Body of pancreas (tissue), 4 donors: ENCODE data around the gene MEAF6. TPM values are rescaled to one million over a fixed set of nuclear protein-coding genes. Genes with fewer than 3 reads are reported as not detected.

ENCODE experiments used
- ATAC-seq: fragments of 150-250 bp; one replicate; pipeline ENCODE4 v1.9.1; 2016
- DNase-seq, 4 donors: peaks; one replicate each; pipeline ENCODE4 v3.0.0-alpha.2; 2019
- H3K27ac ChIP-seq, 4 donors: fragments of 200-600 bp; sonication (generic); 1 replicate in 3 of 4; 2 replicates in 1 of 4; pipeline versions ENCODE4 v1.5.1 to v1.6.1; 2016 to 2019; ENCODE audit warnings: mild to moderate bottlenecking in 1 of 4, mixed read lengths in 1 of 4, moderate library complexity in 1 of 4
- H3K27me3 ChIP-seq, 2 donors: fragments of 200-600 bp; sonication (generic); one replicate each; pipeline ENCODE4 v1.6.0; 2016; ENCODE audit warnings: mild to moderate bottlenecking in 1 of 2
- H3K36me3 ChIP-seq, 2 donors: fragments of 200-600 bp; sonication (generic); replicated peaks in 1 of 2; 2 replicates each; pipeline ENCODE4 v1.5.1; 2016; ENCODE audit warnings: low read depth in 2 of 2; ENCODE audit not compliant: insufficient read depth in 1 of 2
- H3K4me1 ChIP-seq: fragments of 200-600 bp; sonication (generic); one replicate; pipeline ENCODE4 v1.6.0; 2016
- H3K4me3 ChIP-seq, 2 donors: fragments of 200-600 bp; sonication (generic); 1 replicate in 1 of 2; 2 replicates in 1 of 2; pipeline ENCODE4 v1.5.1; 2016 to 2019
- H3K9me3 ChIP-seq, 3 donors: fragments of 200-600 bp; sonication (generic); 1 replicate in 2 of 3; 2 replicates in 1 of 3; pipeline ENCODE4 v1.5.1; 2016
- CTCF ChIP-seq, 7 experiments: fragments of 450-650 bp in 4 of 7; fragments of 200-600 bp in 3 of 7; sonication (generic) in 3 of 7; IDR thresholded peaks; one replicate each; pipeline ENCODE4 v1.5.1; 2016 to 2019; ENCODE audit warnings: antibody characterized with exemption in 7 of 7
- POLR2A ChIP-seq, 3 donors: fragments of 450-650 bp; IDR thresholded peaks; one replicate each; pipeline ENCODE4 v1.6.1; 2016; ENCODE audit warnings: antibody characterized with exemption in 3 of 3, mild to moderate bottlenecking in 2 of 3
- WGBS, 2 donors: methylation state at CpG; one replicate each; pipeline ENCODE4 v1.1.5; 2017; 5-methylcytosine and 5-hydroxymethylcytosine counted together
- intact Hi-C: fragments of 100-400 bp; cut with DNase I; formaldehyde crosslinking; loops from one replicate; pipeline ENCODE4 v1.15.1; 2023
- total RNA-seq, 2 donors: library from RNA; depleted of rRNA; stranded (reverse); fragments of >200 nt; gene quantifications; one replicate each; pipeline ENCODE4 v1.1.0, GENCODE V29; 2016

MEAF6 gene
- total RNA-seq, 2 donors from 2014 or later, result 36.3 to 43.5 TPM

- Histone ChIP-seq H3K4me1 (peaks cover 38% of the 10 kb centered on the region), H3K27ac (peak within 1 kb of the TSS; percentile 80 to 89 (median 86)), H3K27me3 (no peaks in the 10 kb centered on the region), H3K36me3 (no peaks in the 10 kb centered on the region), H3K9me3 (no peaks in the 10 kb centered on the region), H3K4me3 (peak within 1 kb of the TSS; percentile 74 to 78)
- TF ChIP-seq POLR2A (IDR thresholded peaks at IDR 0.05) (peak; percentile 61 to 90 (median 88)), CTCF (IDR thresholded peaks at IDR 0.05) (no peak)
- intact Hi-C loops, result no loop called here
- WGBS, 2 donors, result 11 to 17% methylated on average over 40 to 54 of the region's 54 CpGs
- DNase-seq (peak; percentile 93 to 96 (median 94)), ATAC-seq (peak; percentile 89)
Observed at GRCh38 chr1:37553927-37554808, 39.6 kb upstream of the MEAF6 start, which contains the start of gene SNIP1. Gene SNIP1 (minus strand): TSS chr1:37554293. CDS start chr1:37554229, 64 bp downstream.

- no peak for ATAC-seq
- Histone ChIP-seq H3K9me3 (no peaks in the 10 kb centered on the region), H3K27me3 (no peaks in the 10 kb centered on the region), H3K4me1 (peaks cover 38% of the 10 kb centered on the region), H3K36me3 (no peaks in the 10 kb centered on the region), H3K27ac (peak overlapping the region; percentile 80 to 89 (median 86)), H3K4me3 (peak overlapping the region; percentile 74 to 78)
- no peak for DNase-seq
- intact Hi-C loops, result no loop called here
- WGBS, 2 donors, result 1 to 2% methylated on average over 11 of the region's 11 CpGs
- no peak for TF ChIP-seq CTCF (IDR thresholded peaks at IDR 0.05)
- no peak for TF ChIP-seq POLR2A (IDR thresholded peaks at IDR 0.05)
Observed at GRCh38 chr1:37553598-37553926, 39.0 kb upstream of the MEAF6 start.

GRCh38 chr1:37549341-37549740 is 34.8 kb upstream of the MEAF6 start:
- Histone ChIP-seq H3K27me3 (no peaks in the 10 kb centered on the region), H3K4me1 (peaks cover 20% of the 10 kb centered on the region), H3K27ac (no peak overlapping the region), H3K9me3 (no peaks in the 10 kb centered on the region), H3K4me3 (no peak overlapping the region), H3K36me3 (peaks cover 0 to 2% of the 10 kb centered on the region in 2 donors)
- intact Hi-C loops, result no loop called here
- no peak for DNase-seq
- WGBS, 2 donors, result 84 to 89% methylated on average over 6 of the region's 6 CpGs
- TF ChIP-seq CTCF (IDR thresholded peaks at IDR 0.05), result no peak
- TF ChIP-seq POLR2A (IDR thresholded peaks at IDR 0.05), result no peak
- ATAC-seq, result no peak

GRCh38 chr1:37545019-37545418 is 30.5 kb upstream of the MEAF6 start:
- no peaks in the 10 kb centered on the region for H3K4me1 ChIP-seq
- intact Hi-C loops, result no loop called here
- H3K4me3 ChIP-seq, result no peak overlapping the region
- no peak for ATAC-seq
- no peaks in the 10 kb centered on the region for H3K9me3 ChIP-seq
- no peak overlapping the region for H3K27ac ChIP-seq
- 64 to 71% methylated on average over 5 of the region's 5 CpGs for WGBS, 2 donors
- H3K27me3 ChIP-seq, result no peaks in the 10 kb centered on the region
- peak in 1 of 4 donors; percentile 3 for DNase-seq
- peaks cover 0 to 5% of the 10 kb centered on the region in 2 donors for H3K36me3 ChIP-seq
- TF ChIP-seq CTCF (IDR thresholded peaks at IDR 0.05) (no peak), POLR2A (IDR thresholded peaks at IDR 0.05) (no peak)
